ENCODE data around the gene CAAP1. TPM values are rescaled to one million over a fixed set of nuclear protein-coding genes. Genes with fewer than 3 reads are reported as not detected.

Gene CAAP1
- total and polyA plus RNA-seq, 2 of the 8 experiments (the other 6 are each of a cell fraction or from before 2014, with no cell fraction given) = 9.5 to 36.7 TPM

DNA sequence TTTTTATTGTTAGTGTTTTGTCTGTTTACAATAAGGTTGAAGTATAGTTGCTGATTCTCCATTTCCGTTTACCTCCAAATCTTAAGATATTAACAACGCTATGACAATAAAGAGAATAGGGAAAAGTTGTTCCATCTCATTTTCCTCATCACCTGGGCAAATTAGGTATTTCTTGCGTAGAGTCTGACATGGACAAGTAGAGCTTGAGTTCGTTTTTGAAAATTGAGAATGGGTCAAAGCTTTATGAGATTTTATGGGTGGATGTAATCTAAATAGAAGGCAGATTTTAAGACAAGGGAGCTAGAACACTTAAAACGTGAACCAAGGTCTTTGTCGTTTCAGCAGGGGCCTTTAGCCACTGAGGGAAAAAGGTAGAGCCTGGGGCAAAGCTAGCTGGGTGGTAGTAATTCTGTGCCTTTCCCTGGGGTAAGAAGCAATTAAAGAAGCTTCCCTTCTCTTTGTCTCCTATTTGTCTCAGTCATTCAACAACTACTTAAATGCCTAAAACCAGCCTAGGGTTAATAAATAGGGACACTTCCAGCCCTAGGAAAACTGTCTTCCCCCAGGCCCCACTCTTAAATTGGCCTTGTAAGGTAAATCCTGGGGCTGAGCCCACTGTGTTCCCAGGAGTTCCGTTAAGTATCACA is 551 bp upstream of the CAAP1 start (continued):
- TF ChIP-seq GTF2F1 (IDR thresholded peaks at IDR 0.05; ENCODE audit: borderline replicate concordance, low read depth, low read length) (no peak), EP300 (IDR thresholded peaks at IDR 0.05; ENCODE audit: borderline replicate concordance in 1 of 2, low read depth in 2 of 2, low read length in 2 of 2) (no peak), SP2 (IDR thresholded peaks at IDR 0.05; ENCODE audit: low read length) (no peak), PHF8 (conservative IDR thresholded peaks at IDR 0.05; ENCODE audit: low read depth, low read length) (no peak), POU5F1 (IDR thresholded peaks at IDR 0.05; ENCODE audit: low read depth, low read length) (no peak), HDAC2 (IDR thresholded peaks at IDR 0.05; ENCODE audit: borderline replicate concordance in 1 of 2, low read depth in 2 of 2, low read length in 2 of 2) (no peak)
- TF ChIP-seq, protein P1, sequence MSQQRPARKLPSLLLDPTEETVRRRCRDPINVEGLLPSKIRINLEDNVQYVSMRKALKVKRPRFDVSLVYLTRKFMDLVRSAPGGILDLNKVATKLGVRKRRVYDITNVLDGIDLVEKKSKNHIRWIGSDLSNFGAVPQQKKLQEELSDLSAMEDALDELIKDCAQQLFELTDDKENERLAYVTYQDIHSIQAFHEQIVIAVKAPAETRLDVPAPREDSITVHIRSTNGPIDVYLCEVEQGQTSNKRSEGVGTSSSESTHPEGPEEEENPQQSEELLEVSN (IDR thresholded peaks at IDR 0.05) = no peak
